A549 (cell line): ENCODE data around the gene RASL10B. TPM values are rescaled to one million over a fixed set of nuclear protein-coding genes. Genes with fewer than 3 reads are reported as not detected.

Source experiments
- ATAC-seq, 2 experiments: fragments of 200-7000 bp in 1 of 2; fragments of >200 bp in 1 of 2; cut with Nextera tagmentation in 1 of 2; cut with Tn5 transposase in 1 of 2; 3 replicates each; pipeline versions ENCODE4 v1.8.0 to v1.9.1; 2018 to 2020; ENCODE audit warnings: mild to moderate bottlenecking in 1 of 2, moderate library complexity in 1 of 2
- CTCF ChIA-PET: fragments of 300-600 bp; sonication (Branson Sonifier 250); formaldehyde crosslinking; extraction: SDS; loops from one replicate; lab custom pipeline; 2021; ENCODE audit warnings: antibody characterized with exemption, inconsistent platforms; lab: Yijun Ruan, JAX
- POLR2A ChIA-PET: fragments of 350-600 bp; formaldehyde crosslinking; extraction: SDS; loops from one replicate; lab custom pipeline; 2021; ENCODE audit warnings: antibody characterized with exemption, inconsistent platforms; lab: Yijun Ruan, JAX
- DNase-seq, 2 experiments: peaks; one replicate each; pipeline versions ENCODE4 v3.0.0 to v3.0.0-alpha.2; 2011 to 2016; ENCODE audit warnings: low read depth in 1 of 2, low spot score in 1 of 2
- FAIRE-seq: peaks from 2 replicates; lab custom pipeline; 2011; peaks lifted over from hg19 to GRCh38; lab: Jason Lieb, UNC
- H3K27ac ChIP-seq, 2 experiments: fragments of >200 bp; sonication (Bioruptor Twin); formaldehyde crosslinking; 3 replicates each; pipeline ENCODE4 v1.5.1; 2016 to 2017
- H3K4me1 ChIP-seq: fragments of >200 bp; sonication (Bioruptor Twin); formaldehyde crosslinking; 3 replicates; pipeline ENCODE4 v1.6.1; 2016
- H3K4me2 ChIP-seq: fragments of >200 bp; sonication (Bioruptor Twin); formaldehyde crosslinking; 3 replicates; pipeline ENCODE4 v1.6.1; 2016
- H3K4me3 ChIP-seq: fragments of >200 bp; sonication (Bioruptor Twin); formaldehyde crosslinking; 3 replicates; pipeline ENCODE4 v1.5.1; 2016
- H3K9me3 ChIP-seq: fragments of >200 bp; sonication (Bioruptor Twin); formaldehyde crosslinking; 3 replicates; pipeline ENCODE4 v1.6.1; 2016
- BHLHE40 ChIP-seq: IDR thresholded peaks from 2 replicates; pipeline ENCODE4 v1.6.1; 2012; ENCODE audit warnings: low read depth, low read length, inconsistent platforms
- CHD2 ChIP-seq: fragments of 150-350 bp; IDR thresholded peaks from 2 replicates; pipeline ENCODE4 v1.6.1; 2014; ENCODE audit warnings: low read length; ENCODE audit not compliant: partially characterized antibody
- CHD4 ChIP-seq: fragments of 200-600 bp; sonication (generic); IDR thresholded peaks from 2 replicates; pipeline ENCODE4 v1.6.1; 2016; ENCODE audit warnings: antibody characterized with exemption, mild to moderate bottlenecking, borderline replicate concordance
- EHF ChIP-seq: fragments of 250-450 bp; sonication (Bioruptor Pico); IDR thresholded peaks from 2 replicates; pipeline ENCODE4 v1.5.0; 2020; ENCODE audit warnings: mild to moderate bottlenecking
- EP300 ChIP-seq, 2 experiments: fragments of >200 bp; sonication (Bioruptor Twin); formaldehyde crosslinking; IDR thresholded peaks; 2 replicates in 1 of 2; 3 replicates in 1 of 2; pipeline ENCODE4 v1.6.1; 2016 to 2017
- FOSB ChIP-seq: fragments of 250-450 bp; sonication (Bioruptor Pico); IDR thresholded peaks from 2 replicates; pipeline ENCODE4 v1.5.0; 2020; ENCODE audit warnings: mild to moderate bottlenecking, moderate library complexity
- FOSL2 ChIP-seq, 2 experiments: fragments of 450-650 bp in 1 of 2; fragments of >200 bp in 1 of 2; sonication (Bioruptor Twin) in 1 of 2; formaldehyde crosslinking; IDR thresholded peaks; 2 replicates each; pipeline versions ENCODE4 v1.5.0 to v1.6.1; 2016 to 2020; ENCODE audit warnings: mild to moderate bottlenecking in 1 of 2, moderate library complexity in 1 of 2
- HDAC2 ChIP-seq: fragments of 200-600 bp; sonication (generic); IDR thresholded peaks from 2 replicates; pipeline ENCODE4 v1.6.1; 2016
- HOXB5 ChIP-seq: fragments of 250-450 bp; sonication (Bioruptor Pico); IDR thresholded peaks from 2 replicates; pipeline ENCODE4 v1.5.0; 2020; ENCODE audit warnings: mild to moderate bottlenecking, moderate library complexity
- JUNB ChIP-seq: fragments of >200 bp; sonication (Bioruptor Twin); formaldehyde crosslinking; IDR thresholded peaks from 2 replicates; pipeline ENCODE4 v1.6.1; 2016
- KDM5A ChIP-seq: fragments of 200-600 bp; sonication (generic); IDR thresholded peaks from 2 replicates; pipeline ENCODE4 v1.6.1; 2016; ENCODE audit warnings: antibody characterized with exemption, mild to moderate bottlenecking
- MAZ ChIP-seq: fragments of 150-350 bp; IDR thresholded peaks from 2 replicates; pipeline ENCODE4 v1.6.1; 2014; ENCODE audit warnings: antibody characterized with exemption, low read depth, low read length, borderline replicate concordance
- NFE2L2 ChIP-seq: fragments of 150-350 bp; conservative IDR thresholded peaks from 2 replicates; pipeline ENCODE4 v1.6.1; 2014; ENCODE audit warnings: low read length
- NPAS2 ChIP-seq: fragments of 250-450 bp; sonication (Bioruptor Pico); IDR thresholded peaks from 2 replicates; pipeline ENCODE4 v1.8.0; 2022; ENCODE audit warnings: mild to moderate bottlenecking, moderate library complexity, borderline replicate concordance
- PHF8 ChIP-seq: fragments of 200-600 bp; sonication (generic); IDR thresholded peaks from 2 replicates; pipeline ENCODE4 v1.6.1; 2016; ENCODE audit warnings: low read depth, mild to moderate bottlenecking, antibody characterized with exemption, moderate library complexity, borderline replicate concordance
- POLR2AphosphoS2 ChIP-seq: conservative IDR thresholded peaks from 2 replicates; pipeline ENCODE4 v1.6.1; 2012; ENCODE audit warnings: low read length, improper control_type of control experiment, inconsistent platforms
- RCOR1 ChIP-seq: fragments of 150-350 bp; IDR thresholded peaks from 2 replicates; pipeline ENCODE4 v1.6.1; 2014; ENCODE audit warnings: antibody characterized with exemption, low read length, low read depth
- RNF2 ChIP-seq: fragments of 200-600 bp; sonication (generic); IDR thresholded peaks from 2 replicates; pipeline ENCODE4 v1.6.1; 2016; ENCODE audit warnings: low read depth, mild to moderate bottlenecking, antibody characterized with exemption, moderate library complexity, borderline replicate concordance
- SREBF2 ChIP-seq: fragments of 450-650 bp; IDR thresholded peaks from 2 replicates; pipeline ENCODE4 v1.6.1; 2014; ENCODE audit warnings: mild to moderate bottlenecking, moderate library complexity
- ZFP36 ChIP-seq: fragments of 450-650 bp; IDR thresholded peaks from 2 replicates; pipeline ENCODE4 v1.6.1; 2014; ENCODE audit warnings: borderline replicate concordance; ENCODE audit not compliant: partially characterized antibody
- ZNF302 ChIP-seq: fragments of 250-450 bp; sonication (Bioruptor Pico); IDR thresholded peaks from 2 replicates; pipeline ENCODE4 v1.9.0; 2021; ENCODE audit warnings: inconsistent platforms, mild to moderate bottlenecking, moderate library complexity
- ZSCAN20 ChIP-seq: fragments of 250-450 bp; sonication (Bioruptor Pico); IDR thresholded peaks from 2 replicates; pipeline ENCODE4 v1.8.0; 2022; ENCODE audit warnings: mild to moderate bottlenecking, moderate library complexity
- WGBS: methylation state at CpG from one replicate; pipeline ENCODE4 v1.1.6; 2017; ENCODE audit errors: missing lambda C conversion rate; 5-methylcytosine and 5-hydroxymethylcytosine counted together
- polyA plus RNA-seq, 4 experiments: library from polyadenylated mRNA; depleted of rRNA in 3 of 4; stranded (reverse); fragments of >200 nt; fragmentation: RNase III in 1 of 4; extraction: RNeasy Plus Mini Kit Qiagen cat#74134 plus additional on column Dnase treatment in 1 of 4; gene quantifications; 2 replicates in 3 of 4; 3 replicates in 1 of 4; pipeline ENCODE4 v1.2.3, GENCODE V29; 2011 to 2017
- TF ChIP-seq, protein P1 (sequence below): fragments of 250-450 bp; sonication (Bioruptor Pico); IDR thresholded peaks from 2 replicates; pipeline ENCODE4 v1.5.0; 2020; ENCODE audit warnings: low read depth, mild to moderate bottlenecking, moderate library complexity
- TF ChIP-seq, protein P2 (sequence below): fragments of >200 bp; sonication (Bioruptor Twin); formaldehyde crosslinking; IDR thresholded peaks from 3 replicates; pipeline ENCODE4 v1.6.1; 2016
- TF ChIP-seq, protein P3 (sequence below): fragments of 200-600 bp; sonication (generic); IDR thresholded peaks from 2 replicates; pipeline ENCODE4 v1.6.1; 2016; ENCODE audit warnings: antibody characterized with exemption, mild to moderate bottlenecking, moderate library complexity

RASL10B gene
- polyA plus RNA-seq, 2 of the 4 experiments (the other 2 are of a cell fraction), result 0.05 to 0.26 TPM

DNA sequence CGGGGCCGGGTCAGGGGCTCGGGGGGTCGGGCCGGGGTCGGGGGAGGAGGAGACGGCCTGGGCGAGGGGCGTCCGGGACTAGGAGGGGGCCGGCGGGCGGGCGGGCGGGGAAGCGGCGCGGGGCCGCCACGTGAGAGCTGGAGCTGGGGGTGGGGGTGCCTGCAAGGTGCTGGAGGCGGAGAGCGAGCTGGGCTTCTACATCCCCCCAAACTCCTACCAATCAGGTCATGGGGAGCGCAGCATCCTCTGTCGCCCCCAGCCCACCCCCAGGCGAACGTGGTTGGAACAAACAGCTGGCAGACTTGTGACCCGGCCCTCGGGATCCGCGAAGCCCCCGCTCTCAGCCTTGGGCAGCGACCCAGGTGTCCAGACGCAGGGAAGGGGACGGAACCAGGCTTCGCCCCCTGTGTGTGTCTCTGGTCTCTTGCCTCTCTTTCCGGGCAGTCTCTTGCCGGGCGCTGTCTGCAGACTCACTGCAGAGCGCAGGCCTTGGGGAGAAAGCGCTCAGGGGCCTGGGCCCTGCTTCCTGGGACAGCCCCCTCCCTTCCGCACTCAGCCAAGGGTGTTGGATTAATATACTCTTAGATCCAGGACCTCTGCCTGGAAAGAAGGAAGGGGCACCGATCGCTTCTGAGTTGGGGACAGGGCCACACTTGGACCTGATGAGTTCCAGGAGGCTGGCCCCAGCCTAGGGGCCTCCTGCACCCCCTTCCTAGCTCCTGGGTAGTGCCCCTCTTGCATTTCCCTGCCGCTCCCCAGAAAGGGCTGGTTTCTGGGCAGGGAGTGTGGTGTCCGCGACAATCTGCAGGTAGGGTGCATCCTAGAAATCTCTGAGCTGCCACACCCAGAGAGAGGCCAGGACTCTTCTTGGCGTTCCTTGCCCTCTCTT is 722 bp downstream of the RASL10B start (continued):
- TF ChIP-seq RNF2, result no peak

DNA sequence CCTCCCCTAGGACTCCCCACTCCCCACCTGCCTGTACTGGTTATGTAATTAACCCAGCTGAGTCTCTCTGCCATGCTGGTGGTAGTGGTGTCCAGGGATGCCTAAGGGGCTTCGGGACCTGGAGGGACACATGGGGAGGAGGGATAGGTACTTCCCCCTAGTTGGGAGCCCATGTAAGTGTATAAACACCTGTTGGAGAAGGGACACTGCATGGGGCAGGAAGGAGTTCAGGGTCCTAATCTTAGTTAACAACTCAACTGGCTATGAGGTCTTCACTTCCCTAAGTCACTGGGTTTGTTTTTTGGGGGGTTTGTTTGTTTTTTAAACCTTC is 1.3 kb downstream of the RASL10B start:
- FAIRE-seq (no peak), ATAC-seq (no peak), DNase-seq (no peak)
- TF ChIP-seq JUNB, result no peak
- TF ChIP-seq ZFP36, result no peak
- TF ChIP-seq BHLHE40, result no peak
- TF ChIP-seq, protein P1, sequence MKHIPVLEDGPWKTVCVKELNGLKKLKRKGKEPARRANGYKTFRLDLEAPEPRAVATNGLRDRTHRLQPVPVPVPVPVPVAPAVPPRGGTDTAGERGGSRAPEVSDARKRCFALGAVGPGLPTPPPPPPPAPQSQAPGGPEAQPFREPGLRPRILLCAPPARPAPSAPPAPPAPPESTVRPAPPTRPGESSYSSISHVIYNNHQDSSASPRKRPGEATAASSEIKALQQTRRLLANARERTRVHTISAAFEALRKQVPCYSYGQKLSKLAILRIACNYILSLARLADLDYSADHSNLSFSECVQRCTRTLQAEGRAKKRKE (CRISPR knock-in tag), result no peak
- TF ChIP-seq FOSB (CRISPR knock-in tag), result no peak
- Histone ChIP-seq H3K9me3 (no peaks in the 10 kb centered on the region), H3K4me2 (no peak overlapping the region), H3K4me3 (no peak overlapping the region), H3K27ac (no peak overlapping the region), H3K4me1 (no peaks in the 10 kb centered on the region)
- 64% methylated on average over 1 of the region's 1 CpG for WGBS
- POLR2A ChIA-PET, result no interaction called here
- CTCF ChIA-PET, result interaction anchor here (1.3 to 27.6 kb wide), 4 partner anchors 13 to 120 kb away, joined by 3 to 377 read pairs (median 7); partner anchors contain the start of gene GAS2L2

DNA sequence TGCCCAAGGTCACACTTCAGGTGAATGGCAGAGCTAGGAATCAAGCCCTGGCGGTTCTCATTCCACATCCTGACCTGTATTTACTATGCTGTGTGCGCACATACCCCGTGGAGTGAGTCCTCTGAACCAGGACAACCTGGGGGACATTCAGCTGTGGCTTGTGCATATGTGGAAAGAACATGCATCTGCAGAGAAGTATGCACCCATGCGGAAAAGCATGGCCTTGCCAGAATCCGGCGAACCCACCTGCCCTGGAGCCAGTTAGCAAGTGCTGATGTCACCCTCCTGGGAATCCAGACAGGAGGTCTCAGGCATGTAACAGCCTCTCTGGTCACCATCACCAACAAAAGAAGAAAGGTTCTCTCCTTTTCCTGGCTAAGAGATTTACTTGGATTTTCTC is 1.9 kb downstream of the RASL10B start:
- FAIRE-seq, result no peak
- Histone ChIP-seq H3K4me3 (no peak overlapping the region), H3K9me3 (no peaks in the 10 kb centered on the region), H3K4me2 (no peak overlapping the region), H3K4me1 (no peaks in the 10 kb centered on the region), H3K27ac (no peak overlapping the region)
- TF ChIP-seq BHLHE40 (no peak), KDM5A (no peak), CHD2 (no peak), NFE2L2 (no peak)
- POLR2A ChIA-PET, result no interaction called here
- ATAC-seq, result no peak
- 84% methylated on average over 6 of the region's 6 CpGs for WGBS
- DNase-seq, result no peak
- CTCF ChIA-PET, result interaction anchor here (0.7 to 27.6 kb wide), 5 partner anchors 12 to 121 kb away, joined by 3 to 377 read pairs (median 6); partner anchors contain the start of gene GAS2L2

DNA sequence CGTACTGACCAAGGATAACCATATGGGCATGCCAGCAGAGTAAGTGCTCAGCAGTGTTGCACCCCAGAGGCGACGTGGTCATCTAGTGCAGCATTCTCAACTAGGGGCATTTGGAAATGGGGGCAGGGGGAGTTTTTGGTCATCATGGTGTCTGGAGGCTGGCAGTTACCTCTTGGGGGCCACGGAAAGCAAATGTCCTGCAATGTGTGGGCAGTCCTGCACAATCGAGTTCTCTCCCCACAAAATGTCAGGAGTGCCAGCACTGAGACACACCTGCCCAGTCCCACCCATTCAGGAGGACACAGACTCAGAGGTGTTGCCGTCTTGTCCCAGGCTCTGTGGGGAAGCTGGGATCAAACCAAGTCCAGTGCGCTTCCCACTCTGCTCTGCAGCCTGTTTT is 3.0 kb downstream of the RASL10B start:
- Histone ChIP-seq H3K4me1 (no peaks in the 10 kb centered on the region), H3K4me3 (no peak overlapping the region), H3K4me2 (no peak overlapping the region), H3K27ac (no peak overlapping the region), H3K9me3 (no peaks in the 10 kb centered on the region)
- DNase-seq, result no peak
- TF ChIP-seq ZSCAN20 (CRISPR knock-in tag) (no peak), SREBF2 (no peak), HOXB5 (CRISPR knock-in tag) (no peak), RCOR1 (no peak), CHD2 (no peak), HDAC2 (no peak), ZFP36 (no peak), PHF8 (no peak), NPAS2 (no peak), CHD4 (no peak), EP300 (IDR thresholded peaks at IDR 0.05) (no peak), ZNF302 (CRISPR knock-in tag) (no peak), FOSB (CRISPR knock-in tag) (no peak), EHF (CRISPR knock-in tag) (no peak), MAZ (no peak), FOSL2 (IDR thresholded peaks at IDR 0.05) (no peak), FOSL2 (CRISPR knock-in tag; IDR thresholded peaks at IDR 0.05) (no peak), POLR2AphosphoS2 (no peak)
- TF ChIP-seq, protein P2, sequence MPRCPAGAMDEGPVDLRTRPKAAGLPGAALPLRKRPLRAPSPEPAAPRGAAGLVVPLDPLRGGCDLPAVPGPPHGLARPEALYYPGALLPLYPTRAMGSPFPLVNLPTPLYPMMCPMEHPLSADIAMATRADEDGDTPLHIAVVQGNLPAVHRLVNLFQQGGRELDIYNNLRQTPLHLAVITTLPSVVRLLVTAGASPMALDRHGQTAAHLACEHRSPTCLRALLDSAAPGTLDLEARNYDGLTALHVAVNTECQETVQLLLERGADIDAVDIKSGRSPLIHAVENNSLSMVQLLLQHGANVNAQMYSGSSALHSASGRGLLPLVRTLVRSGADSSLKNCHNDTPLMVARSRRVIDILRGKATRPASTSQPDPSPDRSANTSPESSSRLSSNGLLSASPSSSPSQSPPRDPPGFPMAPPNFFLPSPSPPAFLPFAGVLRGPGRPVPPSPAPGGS, result no peak
- TF ChIP-seq, protein P3, sequence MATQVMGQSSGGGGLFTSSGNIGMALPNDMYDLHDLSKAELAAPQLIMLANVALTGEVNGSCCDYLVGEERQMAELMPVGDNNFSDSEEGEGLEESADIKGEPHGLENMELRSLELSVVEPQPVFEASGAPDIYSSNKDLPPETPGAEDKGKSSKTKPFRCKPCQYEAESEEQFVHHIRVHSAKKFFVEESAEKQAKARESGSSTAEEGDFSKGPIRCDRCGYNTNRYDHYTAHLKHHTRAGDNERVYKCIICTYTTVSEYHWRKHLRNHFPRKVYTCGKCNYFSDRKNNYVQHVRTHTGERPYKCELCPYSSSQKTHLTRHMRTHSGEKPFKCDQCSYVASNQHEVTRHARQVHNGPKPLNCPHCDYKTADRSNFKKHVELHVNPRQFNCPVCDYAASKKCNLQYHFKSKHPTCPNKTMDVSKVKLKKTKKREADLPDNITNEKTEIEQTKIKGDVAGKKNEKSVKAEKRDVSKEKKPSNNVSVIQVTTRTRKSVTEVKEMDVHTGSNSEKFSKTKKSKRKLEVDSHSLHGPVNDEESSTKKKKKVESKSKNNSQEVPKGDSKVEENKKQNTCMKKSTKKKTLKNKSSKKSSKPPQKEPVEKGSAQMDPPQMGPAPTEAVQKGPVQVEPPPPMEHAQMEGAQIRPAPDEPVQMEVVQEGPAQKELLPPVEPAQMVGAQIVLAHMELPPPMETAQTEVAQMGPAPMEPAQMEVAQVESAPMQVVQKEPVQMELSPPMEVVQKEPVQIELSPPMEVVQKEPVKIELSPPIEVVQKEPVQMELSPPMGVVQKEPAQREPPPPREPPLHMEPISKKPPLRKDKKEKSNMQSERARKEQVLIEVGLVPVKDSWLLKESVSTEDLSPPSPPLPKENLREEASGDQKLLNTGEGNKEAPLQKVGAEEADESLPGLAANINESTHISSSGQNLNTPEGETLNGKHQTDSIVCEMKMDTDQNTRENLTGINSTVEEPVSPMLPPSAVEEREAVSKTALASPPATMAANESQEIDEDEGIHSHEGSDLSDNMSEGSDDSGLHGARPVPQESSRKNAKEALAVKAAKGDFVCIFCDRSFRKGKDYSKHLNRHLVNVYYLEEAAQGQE, result no peak
- WGBS, result 75% methylated on average over 7 of the region's 7 CpGs
- no peak for ATAC-seq
- ChIA-PET CTCF (interaction anchor here (0.8 to 27.6 kb wide), 4 partner anchors 10 to 70 kb away, joined by 5 to 377 read pairs (median 6); partner anchors contain the start of gene GAS2L2), POLR2A (no interaction called here)
- FAIRE-seq, result no peak
